ENCODE data around the gene AFF3.

The AFF3 gene

GRCh38 chr2:99811544-99811943, 330.8 kb downstream of the AFF3 start:
- no peak for DNase-seq

- DNase-seq: no peak
These were observed 332.2 kb downstream of the AFF3 start for GRCh38 chr2:99810225-99810624.

GRCh38 chr2:99809259-99809900, 333.0 kb downstream of the AFF3 start:
- no peak for DNase-seq

GRCh38 chr2:99808361-99809200, 333.8 kb downstream of the AFF3 start:
- no peak for DNase-seq

GRCh38 chr2:99806758-99807157, 335.6 kb downstream of the AFF3 start:
- no peak for DNase-seq

- DNase-seq: no peak
These were observed 336.4 kb downstream of the AFF3 start for GRCh38 chr2:99805930-99806476.

GRCh38 chr2:99803846-99804245, 338.5 kb downstream of the AFF3 start:
- no peak for DNase-seq

GRCh38 chr2:99802734-99803133, 339.7 kb downstream of the AFF3 start:
- DNase-seq: no peak

- no peak for DNase-seq
These were observed 341.0 kb downstream of the AFF3 start for GRCh38 chr2:99801327-99801901.

GRCh38 chr2:99797475-99797874, 344.9 kb downstream of the AFF3 start:
- no peak for DNase-seq

GRCh38 chr2:99794414-99794813, 348.0 kb downstream of the AFF3 start:
- DNase-seq: no peak

- no peak for DNase-seq
These were observed 349.4 kb downstream of the AFF3 start for GRCh38 chr2:99793022-99793421.

GRCh38 chr2:99789849-99790248, 352.5 kb downstream of the AFF3 start:
- no peak for DNase-seq

- no peak for DNase-seq
These were observed 354.5 kb downstream of the AFF3 start for GRCh38 chr2:99787769-99788382.

- no peak for DNase-seq
These were observed 355.6 kb downstream of the AFF3 start for GRCh38 chr2:99786636-99787390.

GRCh38 chr2:99784946-99785345, 357.4 kb downstream of the AFF3 start:
- no peak for DNase-seq

- DNase-seq: no peak
These were observed 358.1 kb downstream of the AFF3 start for GRCh38 chr2:99784282-99784681.

- DNase-seq: no peak
These were observed 362.1 kb downstream of the AFF3 start for GRCh38 chr2:99780276-99780675.

- DNase-seq: no peak
These were observed 363.1 kb downstream of the AFF3 start for GRCh38 chr2:99779276-99779675.

- no peak for DNase-seq
These were observed 364.6 kb downstream of the AFF3 start for GRCh38 chr2:99777656-99778290.

- no peak for DNase-seq
These were observed 365.3 kb downstream of the AFF3 start for GRCh38 chr2:99776906-99777646.

Data from SHP77 (cell line).